Activated naive CD4-positive, alpha-beta T cell treated with anti-CD3 and anti-CD28 coated beads for 36 hours (primary cell): ENCODE data around the gene VPS45. TPM values are rescaled to one million over a fixed set of nuclear protein-coding genes. Genes with fewer than 3 reads are reported as not detected.
"Not testable (repeated sequence)": the region's sequence is repeated elsewhere in the genome, so short reads cannot be mapped to it uniquely, and the experiment has no call there.

Experiments used
- CTCF ChIA-PET: fragments of 350-600 bp; sonication (Branson Sonifier 250); formaldehyde crosslinking; loops from one replicate; lab custom pipeline; 2021; ENCODE audit warnings: antibody characterized with exemption; lab: Charles Lee
- DNase-seq: peaks from one replicate; pipeline ENCODE4 v3.0.0-alpha.2; 2020
- H3K27ac Mint-ChIP-seq: one replicate; pipeline ENCODE4 v1.8.0; 2021; ENCODE audit warnings: mild to moderate bottlenecking, mixed read lengths
- H3K27me3 Mint-ChIP-seq: one replicate; pipeline ENCODE4 v1.8.0; 2021; ENCODE audit warnings: low read depth, mixed read lengths
- H3K36me3 Mint-ChIP-seq: one replicate; pipeline ENCODE4 v1.8.0; 2021; ENCODE audit warnings: low read depth, mixed read lengths
- H3K4me1 Mint-ChIP-seq: one replicate; pipeline ENCODE4 v1.8.0; 2021; ENCODE audit warnings: low read depth, mixed read lengths
- H3K4me3 Mint-ChIP-seq: one replicate; pipeline ENCODE4 v1.8.0; 2021; ENCODE audit warnings: mild to moderate bottlenecking, moderate library complexity, mixed read lengths
- H3K9me3 Mint-ChIP-seq: one replicate; pipeline ENCODE4 v1.8.0; 2021; ENCODE audit warnings: mixed read lengths
- intact Hi-C: fragments of 100-400 bp; cut with micrococcal nuclease; formaldehyde crosslinking; loops from one replicate; pipeline ENCODE4 v1.15.1; 2023
- total RNA-seq, 2 experiments: library from RNA; stranded (reverse); gene quantifications; one replicate each; pipeline ENCODE4 v1.2.3, GENCODE V29; 2021

The VPS45 gene, protein sequence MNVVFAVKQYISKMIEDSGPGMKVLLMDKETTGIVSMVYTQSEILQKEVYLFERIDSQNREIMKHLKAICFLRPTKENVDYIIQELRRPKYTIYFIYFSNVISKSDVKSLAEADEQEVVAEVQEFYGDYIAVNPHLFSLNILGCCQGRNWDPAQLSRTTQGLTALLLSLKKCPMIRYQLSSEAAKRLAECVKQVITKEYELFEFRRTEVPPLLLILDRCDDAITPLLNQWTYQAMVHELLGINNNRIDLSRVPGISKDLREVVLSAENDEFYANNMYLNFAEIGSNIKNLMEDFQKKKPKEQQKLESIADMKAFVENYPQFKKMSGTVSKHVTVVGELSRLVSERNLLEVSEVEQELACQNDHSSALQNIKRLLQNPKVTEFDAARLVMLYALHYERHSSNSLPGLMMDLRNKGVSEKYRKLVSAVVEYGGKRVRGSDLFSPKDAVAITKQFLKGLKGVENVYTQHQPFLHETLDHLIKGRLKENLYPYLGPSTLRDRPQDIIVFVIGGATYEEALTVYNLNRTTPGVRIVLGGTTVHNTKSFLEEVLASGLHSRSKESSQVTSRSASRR
- total RNA-seq, result 10 to 100 TPM; 21.2 to 23.6 TPM

DNA sequence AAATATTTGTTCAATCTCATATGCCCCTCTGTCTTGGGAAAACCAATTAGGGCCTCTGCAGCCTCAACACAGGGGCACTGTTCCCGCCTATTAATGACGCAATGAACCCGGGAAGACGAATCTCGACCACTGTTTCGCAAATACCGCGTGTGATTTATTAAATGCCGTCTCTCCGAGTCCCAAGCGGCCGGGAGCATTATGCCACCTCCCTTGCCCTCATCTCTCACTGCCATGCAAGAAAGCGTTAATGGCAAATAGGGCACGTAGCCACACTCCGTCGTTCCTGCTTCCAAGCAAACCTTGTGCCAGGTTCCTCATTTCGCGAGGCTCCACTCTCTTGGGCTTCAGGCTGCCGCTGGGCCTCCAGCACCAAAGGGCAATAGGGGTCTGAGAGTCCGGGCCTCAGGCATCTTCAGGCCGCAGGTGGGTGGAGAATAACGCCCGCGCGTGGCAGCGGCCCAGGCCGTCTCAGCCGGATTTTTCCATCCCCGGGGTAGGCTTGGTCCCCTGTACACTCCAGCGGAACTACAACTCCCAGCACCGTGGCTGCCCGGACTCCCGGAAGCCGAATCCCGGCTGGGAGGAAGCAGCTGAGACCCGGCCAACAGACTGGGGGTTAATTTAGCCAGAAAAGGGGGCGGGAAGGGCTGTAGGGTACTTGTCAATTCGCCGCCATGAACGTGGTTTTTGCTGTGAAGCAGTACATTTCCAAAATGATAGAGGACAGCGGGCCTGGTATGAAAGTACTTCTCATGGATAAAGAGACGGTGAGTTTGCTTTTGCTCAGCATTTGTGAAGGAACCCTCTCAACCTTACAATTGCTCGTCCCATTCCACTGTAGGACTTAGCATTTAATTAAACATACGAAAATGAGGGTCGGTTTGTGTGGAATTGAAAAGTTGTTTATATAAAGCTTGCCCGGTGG is at the start of gene VPS45:
Gene VPS45, plus strand, starts transcription at position 593 of the 925 bp plus-strand sequence. Its CDS starts 82 bp downstream, at position 675.
- H3K27me3 Mint-ChIP-seq, result no peaks in the 10 kb centered on the region
- H3K27ac Mint-ChIP-seq, result peak within 1 kb of the TSS; percentile 90
- DNase-seq, result peak; percentile 90
- H3K4me3 Mint-ChIP-seq, result peak within 1 kb of the TSS; percentile 94
- CTCF ChIA-PET, result interaction anchor here (1.0 to 2.0 kb wide), 3 partner anchors 95 to 120 kb away, joined by 4 to 7 read pairs (median 4); no protein-coding TSS in a partner anchor
- intact Hi-C loops, result loop anchor here (1.0 to 2.0 kb wide), 3 partner anchors 59 to 179 kb away; no protein-coding TSS in a partner anchor
- H3K4me1 Mint-ChIP-seq, result peaks cover 29% of the 10 kb centered on the region
- H3K9me3 Mint-ChIP-seq, result no peaks in the 10 kb centered on the region
- peaks cover 5% of the 10 kb centered on the region for H3K36me3 Mint-ChIP-seq

DNA sequence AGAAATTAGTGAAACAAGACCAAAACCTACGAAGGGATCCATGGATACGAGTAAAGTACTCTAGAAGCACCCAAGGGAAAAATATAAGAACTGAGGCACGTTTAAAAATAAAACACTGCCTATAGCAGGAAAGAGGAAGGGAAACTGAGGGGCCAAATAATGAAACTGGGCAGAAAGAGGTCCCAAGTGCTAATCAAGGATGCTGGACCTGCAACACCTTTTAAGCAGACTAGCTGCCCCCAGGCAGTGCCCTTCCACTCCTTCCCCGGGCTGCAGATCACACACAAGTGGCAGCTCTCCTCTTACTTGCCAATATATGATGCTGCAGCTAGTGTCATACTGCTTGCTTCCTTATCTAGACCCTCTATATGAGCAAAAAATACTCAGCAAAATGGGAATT is 49.4 kb upstream of the VPS45 start:
- no peak for DNase-seq
- Mint-ChIP-seq H3K4me3 (no peak overlapping the region), H3K9me3 (no peaks in the 10 kb centered on the region), H3K27ac (no peak overlapping the region), H3K27me3 (no peaks in the 10 kb centered on the region), H3K4me1 (no peaks in the 10 kb centered on the region), H3K36me3 (no peaks in the 10 kb centered on the region)
- CTCF ChIA-PET, result no interaction called here
- intact Hi-C loops, result no loop called here

DNA sequence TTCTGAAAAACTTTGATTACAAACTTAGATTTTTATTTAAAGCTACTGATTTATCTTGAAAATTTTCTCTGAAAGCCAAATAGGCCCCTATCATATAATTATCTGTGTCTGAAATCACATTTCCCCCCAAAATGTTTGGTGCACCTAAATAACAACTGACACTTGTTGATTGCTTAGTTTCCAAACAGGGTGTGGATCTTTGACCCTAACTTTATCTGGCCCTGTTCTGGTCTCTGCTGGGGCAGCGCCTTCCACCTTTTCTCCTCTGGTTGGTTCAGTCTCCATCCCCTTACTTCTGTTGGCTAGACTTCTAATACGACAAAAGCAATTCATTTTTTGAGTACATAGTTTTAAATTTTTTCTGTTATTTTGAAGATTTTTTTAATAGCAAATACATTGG is 46.9 kb upstream of the VPS45 start:
- Mint-ChIP-seq H3K4me1 (no peaks in the 10 kb centered on the region), H3K27me3 (no peaks in the 10 kb centered on the region), H3K4me3 (no peak overlapping the region), H3K27ac (no peak overlapping the region), H3K9me3 (no peaks in the 10 kb centered on the region), H3K36me3 (no peaks in the 10 kb centered on the region)
- intact Hi-C loops, result no loop called here
- DNase-seq, result no peak
- CTCF ChIA-PET, result no interaction called here

DNA sequence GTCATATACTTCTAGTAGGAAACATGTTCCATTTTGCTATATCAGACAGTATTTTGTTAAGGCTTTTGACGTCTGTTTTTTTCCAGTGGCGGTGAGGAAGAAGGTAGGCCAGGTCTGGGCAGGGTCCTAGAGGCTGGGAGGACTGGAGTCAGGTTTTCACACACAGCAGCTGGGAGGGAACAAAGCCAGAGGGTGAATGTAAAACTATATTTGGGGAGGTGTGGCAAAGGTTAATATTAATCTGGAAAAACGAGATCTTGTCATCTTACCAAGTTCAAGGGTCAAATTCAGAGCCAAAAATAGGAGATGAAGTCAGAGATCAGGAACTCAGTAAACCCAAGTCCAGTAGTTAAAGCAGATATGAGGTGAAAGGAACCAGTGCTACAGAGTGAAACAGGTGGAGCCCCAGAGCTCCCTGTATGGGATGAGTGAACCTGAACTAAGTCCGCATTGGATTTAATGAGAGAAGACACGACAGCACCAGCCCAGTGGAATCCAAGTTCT is 46.3 kb upstream of the VPS45 start:
- Mint-ChIP-seq H3K4me3 (no peak overlapping the region), H3K27me3 (no peaks in the 10 kb centered on the region), H3K9me3 (no peaks in the 10 kb centered on the region), H3K4me1 (no peaks in the 10 kb centered on the region), H3K27ac (no peak overlapping the region), H3K36me3 (no peaks in the 10 kb centered on the region)
- intact Hi-C loops, result no loop called here
- CTCF ChIA-PET, result no interaction called here
- no peak for DNase-seq

DNA sequence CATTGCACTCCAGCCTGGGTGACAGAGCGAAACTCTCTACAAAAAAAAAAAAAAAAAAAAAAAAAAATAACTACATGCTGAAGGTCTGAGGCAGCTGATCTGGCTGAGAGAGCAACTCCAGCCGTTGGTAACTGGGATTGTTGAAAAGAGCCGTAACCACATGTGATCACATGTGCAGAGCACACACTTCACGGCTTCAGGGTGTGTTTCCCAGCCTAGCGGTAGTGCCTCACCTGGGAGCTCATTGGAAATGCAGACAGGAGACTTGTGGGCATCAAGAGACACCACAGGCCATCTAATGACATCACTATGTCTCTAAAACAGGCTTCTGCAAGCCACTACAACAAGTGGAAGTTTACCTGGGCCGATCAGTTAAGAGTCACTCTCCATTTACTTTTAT is 45.2 kb upstream of the VPS45 start:
- Mint-ChIP-seq H3K4me1 (no peaks in the 10 kb centered on the region), H3K4me3 (no peak overlapping the region), H3K27ac (no peak overlapping the region), H3K9me3 (no peaks in the 10 kb centered on the region), H3K36me3 (no peaks in the 10 kb centered on the region), H3K27me3 (no peaks in the 10 kb centered on the region)
- intact Hi-C loops, result no loop called here
- no peak for DNase-seq
- CTCF ChIA-PET, result interaction anchor here (0.8 kb wide), 1 partner anchor 59 kb away, joined by 3 read pairs; no protein-coding TSS in a partner anchor

DNA sequence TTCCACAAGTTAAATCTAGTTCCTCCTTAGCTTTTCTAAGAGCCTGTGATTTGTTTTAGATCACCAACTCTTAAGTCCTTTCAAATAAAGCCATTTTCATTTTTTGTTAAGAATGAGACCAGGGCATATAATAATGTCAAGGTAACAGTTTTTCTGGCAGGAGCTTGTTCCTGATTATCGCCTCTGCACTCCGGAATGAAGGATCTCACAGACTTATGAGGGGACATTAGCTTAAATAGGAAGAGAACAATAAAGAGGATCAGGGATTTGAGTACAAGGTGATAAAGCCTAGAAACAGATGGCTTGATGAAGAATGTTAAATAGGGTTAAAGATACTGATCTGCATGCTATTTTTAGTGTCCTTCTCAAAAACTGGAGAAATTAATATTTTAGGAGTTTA is 43.4 kb upstream of the VPS45 start:
- no peaks in the 10 kb centered on the region for H3K27me3 Mint-ChIP-seq
- H3K9me3 Mint-ChIP-seq, result no peaks in the 10 kb centered on the region
- H3K36me3 Mint-ChIP-seq, result no peaks in the 10 kb centered on the region
- intact Hi-C loops, result no loop called here
- H3K4me3 Mint-ChIP-seq, result no peak overlapping the region
- CTCF ChIA-PET, result interaction anchor here (1.2 kb wide), 1 partner anchor 62 kb away, joined by 3 read pairs; no protein-coding TSS in a partner anchor
- no peaks in the 10 kb centered on the region for H3K4me1 Mint-ChIP-seq
- no peak for DNase-seq
- no peak overlapping the region for H3K27ac Mint-ChIP-seq

DNA sequence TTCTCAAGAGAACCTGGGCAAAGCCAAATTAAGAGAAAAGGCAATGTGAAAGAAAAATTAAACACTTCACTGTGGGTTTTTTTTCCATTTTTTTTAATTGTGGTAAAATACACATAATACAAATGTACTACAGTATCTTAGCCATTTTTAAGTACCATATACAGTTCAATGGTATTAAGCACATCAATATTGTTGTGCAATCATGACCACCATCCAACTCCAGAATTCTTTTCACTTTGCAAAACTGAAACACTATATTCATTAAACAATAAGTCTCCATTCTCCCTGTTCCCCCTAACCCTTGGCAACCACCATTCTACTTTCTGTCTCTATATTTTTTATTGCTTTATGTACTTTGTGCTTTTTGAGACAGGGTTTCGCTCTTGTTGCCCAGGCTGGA is 39.3 kb upstream of the VPS45 start:
- no peak for DNase-seq
- Mint-ChIP-seq H3K36me3 (no peaks in the 10 kb centered on the region), H3K27me3 (peaks cover 2% of the 10 kb centered on the region), H3K4me3 (no peak overlapping the region), H3K27ac (no peak overlapping the region), H3K4me1 (no peaks in the 10 kb centered on the region), H3K9me3 (no peaks in the 10 kb centered on the region)
- CTCF ChIA-PET, result interaction anchor here (0.7 kb wide), 1 partner anchor 64 kb away, joined by 4 read pairs; no protein-coding TSS in a partner anchor
- intact Hi-C loops, result no loop called here

DNA sequence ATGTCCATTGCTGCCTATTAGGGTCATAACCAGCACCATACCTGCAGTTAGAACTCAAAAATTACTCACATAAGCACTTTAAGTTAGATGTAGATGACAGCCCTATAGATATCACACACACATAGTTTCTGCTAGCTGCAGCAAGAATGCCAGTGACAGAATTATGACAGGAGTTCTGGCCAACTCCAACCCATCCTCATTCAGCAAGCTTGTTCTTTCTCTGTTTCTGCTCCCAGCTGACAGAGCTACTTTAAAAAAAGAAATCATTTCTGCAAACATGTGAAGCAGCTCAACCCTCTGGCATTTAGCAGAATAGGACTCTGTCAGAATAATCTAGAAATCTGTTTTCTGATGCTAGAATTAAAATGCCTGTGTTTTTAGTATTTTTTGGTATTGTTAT is 33.2 kb upstream of the VPS45 start:
- Mint-ChIP-seq H3K4me1 (no peaks in the 10 kb centered on the region), H3K4me3 (no peak overlapping the region), H3K36me3 (no peaks in the 10 kb centered on the region), H3K9me3 (no peaks in the 10 kb centered on the region), H3K27me3 (peaks cover 2% of the 10 kb centered on the region), H3K27ac (no peak overlapping the region)
- intact Hi-C loops, result no loop called here
- no peak for DNase-seq
- CTCF ChIA-PET, result interaction anchor here (1.0 kb wide), 1 partner anchor 72 kb away, joined by 4 read pairs; no protein-coding TSS in a partner anchor

DNA sequence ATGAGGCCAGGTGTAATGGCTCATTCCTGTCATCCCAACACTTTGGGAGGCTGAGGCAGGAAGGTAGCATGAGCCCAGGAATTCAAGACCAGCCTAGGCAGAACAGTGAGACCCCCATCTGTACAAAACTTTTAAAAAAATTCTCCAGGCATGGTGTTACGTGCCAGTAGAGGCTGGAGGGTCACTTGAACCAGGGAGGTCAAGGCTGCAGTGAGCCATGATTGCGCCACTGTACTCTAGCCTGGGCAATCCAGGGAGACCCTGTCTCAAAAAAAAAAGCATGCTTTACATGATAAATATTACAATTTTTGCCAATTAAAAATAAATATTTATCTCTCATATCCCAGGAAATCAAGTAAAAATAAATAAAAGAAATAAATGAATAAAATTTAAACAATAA is 17.6 kb upstream of the VPS45 start:
- no peak overlapping the region for H3K27ac Mint-ChIP-seq
- CTCF ChIA-PET, result interaction anchor here (0.6 to 2.7 kb wide), 11 partner anchors 15 to 161 kb away, joined by 3 to 25 read pairs (median 4); no protein-coding TSS in a partner anchor
- no peaks in the 10 kb centered on the region for H3K27me3 Mint-ChIP-seq
- H3K4me1 Mint-ChIP-seq, result peaks cover 2% of the 10 kb centered on the region
- no peaks in the 10 kb centered on the region for H3K9me3 Mint-ChIP-seq
- intact Hi-C loops, result loop anchor here (1.0 to 2.0 kb wide), 3 partner anchors 88 to 162 kb away; no protein-coding TSS in a partner anchor
- no peak overlapping the region for H3K4me3 Mint-ChIP-seq
- DNase-seq, result no peak
- H3K36me3 Mint-ChIP-seq, result peaks cover 1% of the 10 kb centered on the region

DNA sequence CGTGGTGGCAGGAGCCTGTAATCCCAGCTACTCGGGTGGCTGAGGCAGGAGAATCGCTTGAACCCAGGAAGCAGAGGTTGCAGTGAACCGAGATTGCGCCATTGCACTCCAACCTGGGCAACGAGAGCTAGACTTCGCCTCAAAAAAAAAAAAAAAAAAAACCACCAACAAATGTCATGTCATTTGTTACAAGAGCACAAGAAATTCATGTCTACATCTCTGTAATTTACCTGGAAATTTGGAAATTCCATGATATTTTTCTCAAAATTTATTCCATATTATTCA is 16.5 kb upstream of the VPS45 start:
- no peak for DNase-seq
- peaks cover 1% of the 10 kb centered on the region for H3K36me3 Mint-ChIP-seq
- intact Hi-C loops, result loop anchor here (2.0 kb wide), 1 partner anchor 136 kb away; no protein-coding TSS in a partner anchor
- H3K4me3 Mint-ChIP-seq, result no peak overlapping the region
- H3K4me1 Mint-ChIP-seq, result peaks cover 2% of the 10 kb centered on the region
- no peaks in the 10 kb centered on the region for H3K27me3 Mint-ChIP-seq
- CTCF ChIA-PET, result interaction anchor here (0.6 to 2.7 kb wide), 11 partner anchors 14 to 152 kb away, joined by 3 to 25 read pairs (median 3); no protein-coding TSS in a partner anchor
- H3K27ac Mint-ChIP-seq, result no peak overlapping the region
- H3K9me3 Mint-ChIP-seq, result no peaks in the 10 kb centered on the region

DNA sequence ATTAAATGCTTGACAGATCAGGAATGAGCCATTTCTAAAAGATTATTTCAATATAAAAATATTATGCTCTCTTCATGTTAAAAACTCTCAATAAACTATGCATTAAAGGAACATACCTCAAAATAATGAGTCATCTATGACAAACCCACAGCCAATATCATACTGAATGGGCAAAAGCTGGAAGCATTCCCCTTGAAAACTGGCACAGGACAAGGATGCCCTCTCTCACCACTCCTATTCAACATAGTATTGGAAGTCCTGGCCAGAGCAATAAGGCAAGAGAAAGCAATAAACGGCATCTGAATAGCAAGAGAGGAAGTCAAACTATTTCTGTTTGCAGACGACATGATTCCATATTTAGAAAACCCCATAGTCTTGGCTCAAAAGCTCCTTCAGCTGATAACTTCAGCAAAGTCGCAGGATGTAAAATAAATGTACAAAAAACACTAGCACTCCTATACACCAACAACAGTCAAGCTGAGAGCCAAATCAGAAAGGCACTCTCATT is 15.6 kb upstream of the VPS45 start:
- DNase-seq, H3K27me3 Mint-ChIP-seq, H3K4me3 Mint-ChIP-seq, H3K27ac Mint-ChIP-seq, H3K36me3 Mint-ChIP-seq, H3K4me1 Mint-ChIP-seq, H3K9me3 Mint-ChIP-seq: not testable (repeated sequence)
- CTCF ChIA-PET, result interaction anchor here (1.5 to 2.7 kb wide), 3 partner anchors 50 to 90 kb away, joined by 3 to 25 read pairs (median 4); no protein-coding TSS in a partner anchor
- intact Hi-C loops, result loop anchor here (2.0 kb wide), 1 partner anchor 135 kb away; no protein-coding TSS in a partner anchor
